ENCODE measurements around the gene POTEI.
"Not testable (repeated sequence)": the region's sequence is repeated elsewhere in the genome, so short reads cannot be mapped to it uniquely, and the experiment has no call there.

Gene POTEI

GRCh38 chr2:130454712-130455083 lies 54.4 kb downstream of the POTEI start:
- DNase-seq = not testable (repeated sequence)

GRCh38 chr2:130453955-130454711 lies 55.0 kb downstream of the POTEI start:
- not testable (repeated sequence) for DNase-seq

- DNase-seq = not testable (repeated sequence)
Measured at GRCh38 chr2:130452897-130453296, 56.2 kb downstream of the POTEI start.

GRCh38 chr2:130451823-130452222 lies 57.3 kb downstream of the POTEI start:
- not testable (repeated sequence) for DNase-seq

GRCh38 chr2:130451278-130451677 lies 57.9 kb downstream of the POTEI start:
- not testable (repeated sequence) for DNase-seq

- DNase-seq = not testable (repeated sequence)
Measured at GRCh38 chr2:130450366-130450765, 58.8 kb downstream of the POTEI start.

GRCh38 chr2:130427631-130428030 lies 81.5 kb downstream of the POTEI start:
- not testable (repeated sequence) for DNase-seq

- DNase-seq = not testable (repeated sequence)
Measured at GRCh38 chr2:130418845-130419244, 90.3 kb downstream of the POTEI start.

GRCh38 chr2:130416693-130417092 lies 92.4 kb downstream of the POTEI start:
- not testable (repeated sequence) for DNase-seq
